Left renal cortex interstitium (tissue), 4 donors: Measurements from ENCODE around the gene IAPP. TPM values are rescaled to one million over a fixed set of nuclear protein-coding genes. Genes with fewer than 3 reads are reported as not detected.
"Not testable (repeated sequence)": the region's sequence is repeated elsewhere in the genome, so short reads cannot be mapped to it uniquely, and the experiment has no call there.

Source experiments
- DNase-seq, 4 donors: peaks; one replicate each; pipeline ENCODE4 v3.0.0-alpha.2; 2013; ENCODE audit warnings: low read depth in 4 of 4, low spot score in 2 of 4, missing footprints in 1 of 4
- polyA plus RNA-seq, 4 donors: library from polyadenylated mRNA; unstranded; fragments of 120-200 nt; gene quantifications; one replicate each; pipeline ENCODE4 v1.2.1, GENCODE V29; 2013; ENCODE audit not compliant: insufficient read length in 4 of 4

The IAPP gene
- polyA plus RNA-seq, result not detected

DNA sequence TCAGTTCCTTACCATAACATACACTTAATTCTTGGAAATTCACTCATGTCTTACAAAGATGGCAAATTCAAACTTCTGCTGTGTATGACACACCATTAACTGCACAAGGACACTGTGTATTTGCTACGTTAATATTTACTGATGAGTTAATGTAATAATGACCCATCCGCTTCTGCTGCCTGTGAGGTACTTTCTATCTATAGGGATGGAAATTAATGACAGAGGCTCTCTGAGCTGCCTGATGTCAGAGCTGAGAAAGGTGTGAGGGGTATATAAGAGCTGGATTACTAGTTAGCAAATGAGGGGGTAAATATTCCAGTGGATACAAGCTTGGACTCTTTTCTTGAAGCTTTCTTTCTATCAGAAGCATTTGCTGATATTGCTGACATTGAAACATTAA is at the start of gene IAPP:
IAPP (plus strand) TSS at position 301 of the 400 bp plus-strand sequence. CDS start 450 bp downstream, outside the sequence.
- DNase-seq, result no peak

DNA sequence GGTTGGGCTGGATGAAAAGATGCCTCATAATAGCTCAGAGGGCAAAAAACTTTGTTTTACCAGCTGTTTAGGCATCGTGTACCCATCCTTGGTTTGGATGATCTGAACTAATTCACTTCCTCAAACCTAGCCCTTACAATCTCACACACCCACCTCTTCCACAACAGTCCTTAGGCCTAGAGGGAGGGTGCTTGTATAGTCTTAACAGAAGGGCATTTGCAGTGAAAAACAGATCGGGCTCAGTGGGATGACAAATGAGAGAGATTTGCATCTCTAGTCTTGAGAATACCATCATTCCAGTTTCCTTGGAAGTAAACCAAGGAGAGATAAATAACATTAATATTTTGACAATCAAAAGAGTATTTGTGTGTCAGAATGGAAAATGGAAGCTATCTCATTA is 49.0 kb upstream of the IAPP start:
- no peak for DNase-seq

DNA sequence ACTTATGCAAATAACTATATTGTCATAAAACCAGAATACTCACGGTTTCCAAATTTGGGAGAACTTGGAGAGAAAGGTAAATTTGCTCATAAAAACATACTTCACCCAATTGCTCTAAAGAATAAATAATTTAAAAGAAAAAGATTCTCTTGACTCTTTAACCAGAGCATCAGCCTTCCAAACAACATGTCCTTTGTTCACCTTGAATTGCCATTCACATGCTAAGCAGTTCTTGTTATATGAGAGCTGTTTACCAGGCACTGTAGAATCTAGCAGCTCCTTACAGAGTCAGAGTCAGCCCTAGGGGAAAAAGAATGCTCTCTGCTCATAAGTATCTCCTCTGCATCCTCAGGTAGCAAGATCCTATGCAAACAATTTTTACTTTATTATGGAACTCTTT is 48.2 kb upstream of the IAPP start:
- DNase-seq, result no peak

DNA sequence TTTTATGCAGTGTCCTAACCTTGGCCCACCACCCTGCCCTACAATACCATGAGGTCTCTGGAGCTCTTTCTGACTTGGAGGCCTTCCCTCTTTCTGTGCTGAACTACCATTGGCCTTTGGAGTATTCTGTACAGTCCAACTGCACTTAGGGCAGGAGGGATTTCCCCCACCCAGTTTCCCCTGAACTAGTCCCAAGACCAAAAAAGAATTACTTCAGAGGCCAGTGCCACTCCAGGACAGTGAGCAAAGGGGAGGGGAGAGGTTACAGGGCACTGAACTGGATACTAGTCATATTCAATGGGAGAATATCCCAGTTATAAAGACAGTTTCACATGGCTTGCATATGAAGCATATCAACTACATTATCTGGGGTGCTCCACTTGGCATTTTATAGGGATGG is 44.1 kb upstream of the IAPP start:
- DNase-seq, result no peak

DNA sequence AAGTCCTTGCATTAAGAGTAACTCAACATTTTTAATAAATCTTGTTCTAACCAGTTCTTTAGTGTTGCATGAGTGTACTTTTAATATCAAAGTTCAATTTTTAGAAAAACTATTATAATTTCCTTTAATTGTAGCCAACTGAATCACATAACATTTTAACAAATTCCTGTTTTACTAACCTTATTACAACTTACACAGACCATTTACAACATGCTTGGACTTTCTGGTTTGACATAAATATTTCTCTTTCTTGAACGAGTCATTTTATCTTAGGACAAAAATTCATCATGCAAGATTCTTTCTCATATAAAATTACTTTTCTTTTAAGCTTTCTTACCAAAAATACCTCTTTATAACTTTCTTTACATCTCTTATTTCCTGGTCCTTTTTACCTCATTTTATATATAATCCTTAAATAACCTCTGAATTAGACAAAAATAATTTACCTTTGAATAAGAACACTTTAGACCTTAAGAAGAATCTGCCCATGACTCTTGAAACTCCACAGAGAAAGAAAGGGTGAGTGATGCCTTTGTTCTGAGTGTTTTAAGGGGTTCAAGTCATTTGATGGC is 41.9 kb upstream of the IAPP start:
- no peak for DNase-seq

DNA sequence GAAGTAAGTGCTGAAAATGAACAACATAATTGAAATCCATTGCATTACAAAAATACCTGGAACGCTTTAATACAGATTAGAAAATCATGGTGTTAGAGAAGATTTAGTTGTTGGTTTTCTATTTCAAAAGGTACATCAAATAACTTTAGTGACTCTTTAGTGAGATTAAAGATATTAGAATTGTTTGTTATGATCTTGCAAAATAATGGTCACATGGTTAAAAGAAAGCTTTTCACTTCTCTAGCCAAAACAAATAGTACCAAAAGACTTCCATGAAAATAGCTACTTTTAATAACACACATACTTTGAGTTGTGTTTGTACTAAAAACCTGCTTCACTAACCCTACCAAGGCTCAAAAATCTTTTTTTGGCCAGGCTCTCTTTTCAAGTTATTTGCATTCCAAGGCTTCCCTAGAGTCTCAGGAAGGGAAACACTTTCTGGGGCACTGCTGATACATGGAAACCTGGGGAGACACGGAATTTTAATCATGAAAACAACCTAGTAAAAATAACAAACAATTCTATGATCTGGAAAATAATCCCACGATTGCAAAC is 37.9 kb upstream of the IAPP start, which contains the start of gene SLCO1A2:
SLCO1A2 (minus strand) TSS at position 147 of the 555 bp plus-strand sequence. CDS start 270 bp downstream, outside the sequence.
- no peak for DNase-seq

DNA sequence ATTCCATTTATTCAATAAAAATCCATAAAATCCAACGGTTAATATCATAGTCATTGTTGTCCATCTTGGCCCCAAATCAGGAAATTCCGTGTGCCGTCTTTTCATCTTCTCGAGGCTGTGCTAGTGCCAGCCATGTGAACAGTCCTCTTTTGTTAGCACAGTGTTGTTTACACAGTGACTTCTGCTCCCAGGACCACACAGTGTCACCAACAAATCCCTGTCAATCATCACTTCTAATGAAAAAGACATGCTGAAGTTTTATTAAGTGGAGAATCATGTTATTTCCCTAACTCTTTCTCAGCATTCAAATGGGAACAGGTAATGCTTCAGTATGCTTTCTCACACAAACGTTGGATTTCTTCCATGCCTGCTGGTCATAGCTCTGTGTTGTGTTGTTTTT is 36.0 kb upstream of the IAPP start:
- DNase-seq, result no peak

DNA sequence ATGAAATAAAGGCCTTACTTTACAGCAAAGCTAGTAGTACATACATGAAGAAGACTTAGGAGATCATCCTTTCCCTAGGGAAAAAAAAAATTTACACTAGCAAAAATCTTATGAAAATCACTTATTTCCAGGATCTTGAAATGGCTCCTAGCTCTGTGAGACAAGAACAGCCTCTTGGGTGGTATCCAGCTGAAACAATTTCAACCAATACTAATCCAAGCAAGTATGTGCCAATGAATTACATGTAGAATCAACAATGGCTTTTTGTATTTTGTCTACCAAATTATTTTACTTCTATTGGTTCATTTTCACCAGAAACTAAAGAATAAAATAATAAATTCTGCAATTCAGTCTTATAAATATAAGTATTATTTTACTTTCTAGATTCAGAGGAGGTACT is 35.2 kb upstream of the IAPP start:
- no peak for DNase-seq

DNA sequence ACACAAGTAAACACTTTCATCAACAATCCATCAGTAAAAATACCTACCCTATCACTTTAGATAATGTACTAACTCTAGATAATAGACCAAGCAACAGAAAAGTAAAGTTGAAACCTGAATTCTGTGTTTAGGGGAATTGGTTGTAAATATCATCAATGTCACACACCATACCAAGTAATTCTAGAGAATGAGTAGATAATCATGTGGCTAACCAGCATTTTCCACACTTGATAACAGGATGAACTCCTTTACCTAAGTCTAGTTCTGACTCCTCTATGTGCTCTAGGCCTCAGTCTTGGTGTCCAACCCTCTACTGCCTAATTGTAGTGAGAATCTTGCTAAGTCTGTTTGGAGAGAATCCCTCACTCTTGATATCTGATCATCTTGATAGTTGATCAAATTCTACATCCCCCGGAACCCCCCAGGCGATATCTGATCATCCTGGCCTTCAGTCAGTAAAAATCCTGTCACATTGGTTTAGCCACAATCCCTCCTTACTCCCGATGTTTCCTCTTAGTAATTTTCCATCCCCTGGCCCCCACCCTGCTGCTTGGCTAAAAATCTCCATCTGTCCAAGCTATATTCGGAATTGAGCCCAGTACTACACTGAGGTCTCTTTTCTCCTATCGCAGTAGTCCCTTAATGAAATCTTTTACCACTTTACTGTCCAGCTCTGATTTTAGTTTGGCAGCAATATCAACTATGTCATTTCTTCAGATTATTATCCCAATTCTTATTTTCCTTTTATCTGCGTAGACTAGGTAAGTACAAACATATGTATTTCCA is 34.5 kb upstream of the IAPP start:
- no peak for DNase-seq

DNA sequence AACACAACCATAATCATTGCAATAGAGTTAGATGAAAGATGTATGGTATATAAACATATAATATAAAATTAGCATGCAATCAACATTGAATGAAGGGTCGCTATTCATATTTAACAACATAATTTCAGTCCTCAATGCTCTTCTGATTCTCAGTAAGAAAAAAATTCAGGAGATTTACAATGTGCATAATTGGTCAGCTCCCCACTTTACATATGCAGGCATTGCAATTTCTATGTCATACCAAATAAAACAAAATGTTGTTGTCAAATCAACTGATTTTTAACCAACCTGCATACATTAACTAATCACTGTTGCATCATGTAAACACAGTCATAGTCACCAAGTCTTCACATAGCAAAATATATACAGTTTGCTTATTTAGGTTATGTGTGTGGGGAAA is 32.8 kb upstream of the IAPP start:
- no peak for DNase-seq

DNA sequence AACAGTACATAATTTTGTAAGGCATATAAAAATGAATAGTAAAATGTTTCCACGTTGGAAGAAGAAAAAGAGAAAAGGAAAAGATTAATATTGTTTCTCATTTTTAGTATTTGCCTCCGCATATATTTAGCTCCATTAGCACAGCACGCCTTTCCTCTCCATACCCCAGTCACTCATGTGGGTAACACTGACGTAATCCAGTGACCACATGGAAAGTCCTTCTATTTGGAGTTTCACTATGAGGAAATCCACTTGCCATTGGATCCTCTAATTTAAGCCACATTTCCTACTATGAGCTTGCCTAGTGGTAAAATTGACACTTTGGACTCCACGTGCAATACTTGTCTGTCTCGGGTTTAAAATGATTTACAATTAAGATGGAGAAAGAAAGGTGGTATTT is 32.3 kb upstream of the IAPP start:
- DNase-seq, result no peak

DNA sequence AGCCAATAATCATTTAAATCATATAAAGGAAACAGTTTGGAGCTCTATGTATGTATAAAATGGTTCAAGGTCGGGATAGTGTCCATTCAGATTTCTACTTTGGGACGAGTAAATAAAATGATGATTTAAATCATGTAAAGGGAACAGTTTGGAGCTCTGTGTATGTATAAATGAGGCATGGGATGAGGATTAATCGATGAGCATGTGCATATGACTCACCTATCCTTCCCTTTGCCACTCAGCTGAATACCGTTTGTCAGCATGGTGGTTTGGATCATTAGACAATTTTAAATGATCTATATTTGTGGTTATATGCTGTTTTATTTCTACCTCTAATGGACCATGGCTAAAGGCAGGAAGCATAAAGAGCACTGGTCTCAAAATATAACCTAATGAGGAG is 30.9 kb upstream of the IAPP start:
- DNase-seq, result no peak

DNA sequence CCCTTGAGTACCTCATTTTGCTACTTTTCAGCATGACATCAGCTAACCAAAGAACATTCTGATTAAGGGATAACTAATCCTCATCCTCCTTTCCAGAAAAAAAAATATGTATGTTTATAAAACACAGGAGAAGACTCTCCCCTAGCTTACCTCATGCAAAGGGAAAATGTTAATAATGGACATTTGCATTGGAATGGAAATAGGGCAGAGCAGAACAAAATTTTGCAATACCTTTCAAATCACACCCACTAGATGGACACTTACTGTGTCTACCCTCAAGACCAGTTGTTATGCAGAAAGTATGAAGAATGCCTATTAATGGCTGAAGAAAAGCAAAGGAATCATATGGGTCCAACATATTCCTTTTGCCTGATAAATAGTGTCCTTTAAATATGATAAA is 29.1 kb upstream of the IAPP start:
- no peak for DNase-seq

DNA sequence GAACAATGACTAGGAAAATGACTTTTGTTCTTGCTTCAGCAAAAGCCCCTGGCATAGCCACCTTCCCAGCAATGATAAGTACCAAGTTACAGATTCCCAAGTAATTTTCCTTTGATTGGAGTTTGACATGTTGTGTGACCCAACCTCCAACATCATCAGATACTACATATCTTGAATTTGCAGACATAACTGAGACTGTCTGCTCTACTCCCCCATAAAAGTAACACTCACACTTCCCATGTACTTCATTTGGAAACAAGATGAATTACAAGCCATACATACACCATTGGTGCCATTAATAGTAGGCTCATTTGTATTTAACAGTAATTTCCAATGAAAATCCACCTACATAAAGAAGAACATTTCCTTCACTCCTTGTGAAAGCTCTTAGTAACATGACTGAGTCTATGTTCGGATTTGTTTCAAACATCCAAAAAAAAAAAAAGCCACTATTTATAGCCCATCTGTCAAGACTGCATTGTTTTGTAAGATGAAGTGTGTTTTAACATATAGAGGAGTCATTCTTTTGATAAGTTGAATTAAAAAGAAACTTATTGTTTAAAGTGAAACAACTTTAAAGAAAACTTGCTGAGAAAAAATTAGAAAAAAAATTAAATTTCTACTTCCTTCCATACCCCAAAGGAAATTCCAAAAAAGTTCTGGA is 26.0 kb upstream of the IAPP start:
- no peak for DNase-seq

DNA sequence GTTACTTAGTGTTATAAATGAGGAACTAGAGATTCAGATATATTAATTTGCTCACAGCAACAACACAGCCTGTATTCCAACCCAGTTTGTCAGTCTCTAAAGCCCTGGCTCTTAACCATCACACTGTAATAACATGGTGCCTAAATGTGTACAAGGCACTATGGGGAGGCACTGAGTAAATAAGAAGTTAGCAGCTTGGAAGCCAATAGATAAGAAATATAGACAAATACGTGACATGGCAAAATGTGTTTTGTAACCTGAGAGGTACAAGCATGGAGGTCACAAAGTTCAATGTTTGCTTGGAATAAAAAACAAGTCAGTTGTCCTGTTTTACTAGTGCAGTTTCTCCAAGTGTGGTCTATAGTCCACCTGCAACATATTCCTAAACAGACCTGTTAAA is 21.7 kb upstream of the IAPP start:
- DNase-seq, result no peak

DNA sequence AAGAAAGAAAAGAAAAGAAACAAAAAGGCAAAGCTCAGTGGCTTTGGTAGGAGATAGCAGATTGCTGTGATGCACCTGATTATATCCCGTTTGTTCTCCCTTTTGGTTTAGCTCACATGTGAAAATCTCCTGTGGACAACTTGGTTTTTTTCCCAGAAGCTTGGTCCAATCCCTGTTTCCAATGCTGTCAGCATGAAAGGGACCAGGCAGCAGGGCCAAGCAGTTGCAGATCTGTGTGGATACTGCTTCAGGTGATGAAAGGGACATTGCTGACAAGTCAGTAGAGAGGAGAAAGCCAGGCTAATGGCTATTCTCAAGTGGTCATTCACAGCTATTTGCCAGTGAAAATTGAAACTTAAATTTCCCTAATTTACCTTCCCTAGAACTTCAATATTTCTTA is 19.2 kb upstream of the IAPP start:
- no peak for DNase-seq

DNA sequence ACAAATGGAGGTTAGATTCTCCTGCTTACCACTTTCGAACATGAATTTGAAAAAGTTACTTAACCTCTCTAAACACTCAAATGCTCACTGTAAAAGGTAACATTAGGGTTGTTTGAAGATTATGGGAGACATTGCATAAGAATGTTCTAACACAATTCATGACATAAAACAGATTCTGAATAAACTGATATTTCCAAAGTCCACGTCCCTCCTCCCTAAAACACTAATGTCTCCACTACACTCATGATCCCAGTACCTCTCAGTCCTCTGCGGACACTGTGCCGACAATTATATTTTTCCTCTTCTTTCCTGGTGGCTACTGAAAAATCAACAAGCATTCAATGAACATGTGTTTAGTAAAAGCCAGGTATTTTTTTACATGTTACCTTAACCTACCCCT is 18.8 kb upstream of the IAPP start:
- no peak for DNase-seq

DNA sequence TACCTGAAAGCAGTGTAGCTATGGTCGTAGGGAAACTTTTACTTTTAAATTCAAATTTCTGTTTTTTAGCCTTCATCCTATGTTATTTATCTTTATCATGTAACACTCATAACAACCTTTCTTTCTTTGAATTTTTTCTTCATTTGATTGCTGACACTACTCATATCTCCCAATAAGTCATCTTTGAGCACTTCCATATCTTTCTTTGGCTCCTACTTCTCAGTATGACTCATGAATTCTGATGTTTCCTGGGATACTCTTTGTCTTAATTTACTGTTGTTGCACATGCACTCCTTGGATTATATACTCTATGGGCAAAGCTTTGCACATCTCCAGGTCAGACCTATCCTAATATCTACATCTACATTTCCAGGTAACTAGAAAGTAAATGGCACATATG is 18.1 kb upstream of the IAPP start:
- DNase-seq, result no peak

DNA sequence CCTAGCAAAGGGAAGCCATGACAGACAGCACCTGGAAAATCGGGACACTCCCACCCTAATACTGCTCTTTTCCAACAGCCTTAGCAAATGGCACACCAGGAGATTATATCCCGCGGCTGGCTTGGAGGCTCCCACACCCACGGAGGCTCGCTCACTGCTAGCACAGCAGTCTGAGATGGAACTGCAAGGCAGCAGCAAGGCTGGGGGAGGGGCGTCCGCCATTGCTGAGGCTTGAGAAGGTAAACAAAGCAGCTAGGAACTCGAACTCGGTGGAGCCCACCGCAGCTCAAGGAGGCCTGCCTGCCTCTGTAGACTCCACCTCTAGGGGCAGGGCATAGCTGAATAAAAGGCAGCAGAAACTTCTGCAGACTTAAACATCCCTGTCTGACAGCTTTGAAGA is 12.1 kb upstream of the IAPP start:
- DNase-seq, result not testable (repeated sequence)

DNA sequence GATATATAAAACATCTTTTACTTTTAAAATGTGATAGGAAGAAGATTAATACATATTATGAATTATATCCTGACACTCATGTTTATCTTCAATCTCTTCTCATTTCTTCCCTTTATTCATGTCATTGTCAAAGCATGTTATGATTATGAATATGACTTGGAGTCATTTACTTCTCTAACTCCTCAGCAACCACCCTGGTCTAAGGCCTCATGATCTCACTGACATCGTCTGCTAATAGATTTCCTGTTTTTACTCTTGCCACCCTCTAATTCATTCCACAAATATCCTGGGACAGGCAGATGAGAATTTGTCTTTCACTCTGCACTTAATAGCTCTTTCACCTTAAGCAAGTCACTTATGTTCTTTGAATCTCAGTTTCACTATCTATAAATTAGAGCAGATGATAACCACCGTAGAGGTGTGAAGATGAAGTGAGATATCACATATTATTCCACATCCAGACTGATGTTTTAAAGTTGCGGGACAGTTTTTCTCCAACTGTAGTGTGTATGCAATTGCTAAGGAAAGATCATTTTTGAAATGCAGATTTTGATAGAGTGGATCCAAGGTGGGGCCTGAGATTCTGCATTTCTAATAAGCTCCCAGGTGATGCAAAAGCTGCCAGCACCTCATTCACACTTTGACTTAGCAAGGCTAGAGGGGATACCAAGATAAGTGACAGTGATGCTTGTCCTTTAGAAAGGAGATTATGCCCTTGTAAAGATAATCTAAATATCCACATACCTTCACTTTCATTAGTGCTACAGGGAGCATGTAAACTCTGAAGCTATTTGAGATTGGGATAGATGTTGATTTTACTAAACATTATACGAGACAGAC is 3.3 kb upstream of the IAPP start:
- no peak for DNase-seq
